Subcutaneous adipose tissue (tissue), 4 donors: ENCODE measurements around the gene RUNX2. TPM values are rescaled to one million over a fixed set of nuclear protein-coding genes. Genes with fewer than 3 reads are reported as not detected.

Experiments used
- CTCF ChIP-seq: fragments of 450-650 bp; IDR thresholded peaks from one replicate; pipeline ENCODE4 v1.5.1; 2016; ENCODE audit warnings: low read depth, mild to moderate bottlenecking, control low read depth, antibody characterized with exemption, moderate library complexity
- total RNA-seq, 4 donors: library from RNA; depleted of rRNA; stranded (reverse); fragments of >200 nt; gene quantifications; one replicate each; pipeline ENCODE4 v1.1.0, GENCODE V29; 2016

Gene RUNX2
- total RNA-seq, 4 donors from 2014 or later: 1.3 to 4.6 (median 2.6) TPM

- TF ChIP-seq CTCF: no peak
Measured at GRCh38 chr6:45678285-45678607, 350.1 kb downstream of the RUNX2 start.

- TF ChIP-seq CTCF: no peak
Measured at GRCh38 chr6:45679163-45679562, 351.0 kb downstream of the RUNX2 start.

- TF ChIP-seq CTCF: no peak
Measured at GRCh38 chr6:45679631-45680030, 351.5 kb downstream of the RUNX2 start.

- no peak for TF ChIP-seq CTCF
Measured at GRCh38 chr6:45681860-45682511, 353.9 kb downstream of the RUNX2 start.

- TF ChIP-seq CTCF: no peak
Measured at GRCh38 chr6:45684476-45684875, 356.3 kb downstream of the RUNX2 start.

- TF ChIP-seq CTCF: no peak
Measured at GRCh38 chr6:45685076-45685475, 356.9 kb downstream of the RUNX2 start.

- no peak for TF ChIP-seq CTCF
Measured at GRCh38 chr6:45686841-45687569, 358.9 kb downstream of the RUNX2 start.
